Prostate gland (tissue), 2 donors: ENCODE measurements around the gene ERN2. TPM values are rescaled to one million over a fixed set of nuclear protein-coding genes. Genes with fewer than 3 reads are reported as not detected.

ENCODE experiments used
- DNase-seq: peaks from one replicate; pipeline ENCODE4 v3.0.0-alpha.2; 2019; ENCODE audit warnings: low spot score
- H3K27ac ChIP-seq, 2 donors: fragments of 200-600 bp; sonication (generic); 2 replicates each; pipeline ENCODE4 v1.5.1; 2017 to 2019
- H3K27me3 ChIP-seq: fragments of 200-600 bp; sonication (generic); replicated peaks from 2 replicates; pipeline ENCODE4 v1.5.1; 2019; ENCODE audit not compliant: insufficient read depth
- H3K36me3 ChIP-seq, 2 donors: fragments of 200-600 bp; sonication (generic); 1 replicate in 1 of 2; 2 replicates in 1 of 2; pipeline versions ENCODE4 v1.5.1 to v1.8.1; 2017 to 2019
- H3K4me1 ChIP-seq: fragments of 200-600 bp; sonication (generic); replicated peaks from 2 replicates; pipeline ENCODE4 v1.5.1; 2019
- H3K4me3 ChIP-seq, 2 donors: fragments of 200-600 bp; sonication (generic); 2 replicates each; pipeline ENCODE4 v1.5.1; 2017 to 2019
- H3K9me3 ChIP-seq: fragments of 200-600 bp; sonication (generic); 2 replicates; pipeline ENCODE4 v1.5.1; 2017
- CTCF ChIP-seq, 4 experiments: fragments of 200-600 bp in 2 of 4; fragments of 450-650 bp in 2 of 4; sonication (generic) in 2 of 4; IDR thresholded peaks; 1 replicate in 3 of 4; 2 replicates in 1 of 4; pipeline ENCODE4 v1.5.1; 2016 to 2019; ENCODE audit warnings: antibody characterized with exemption in 4 of 4, mild to moderate bottlenecking in 2 of 4, moderate library complexity in 2 of 4
- POLR2A ChIP-seq: fragments of 450-650 bp; IDR thresholded peaks from one replicate; pipeline ENCODE4 v1.6.1; 2016; ENCODE audit warnings: antibody characterized with exemption, mild to moderate bottlenecking
- POLR2AphosphoS5 ChIP-seq: sonication (generic); formaldehyde crosslinking; IDR thresholded peaks from one replicate; pipeline ENCODE4 v1.6.1; 2017; ENCODE audit warnings: antibody characterized with exemption
- WGBS: methylation state at CpG from one replicate; pipeline ENCODE4 v1.1.5; 2018; 5-methylcytosine and 5-hydroxymethylcytosine counted together
- intact Hi-C: fragments of 100-400 bp; cut with DNase I; formaldehyde crosslinking; loops from one replicate; pipeline ENCODE4 v1.14.2; 2022
- total RNA-seq, 2 donors: library from RNA; depleted of rRNA; stranded (reverse); fragments of >200 nt; gene quantifications; one replicate each; pipeline ENCODE4 v1.1.0, GENCODE V29; 2016

The ERN2 gene
- total RNA-seq, 2 donors from 2014 or later: 2.9 to 6.0 TPM

GRCh38 chr16:23694265-23694643 is 18.8 kb downstream of the ERN2 start:
- 98% methylated on average over 4 of the region's 4 CpGs for WGBS
- TF ChIP-seq CTCF (IDR thresholded peaks at IDR 0.05) (no peak), POLR2A (no peak), POLR2AphosphoS5 (no peak)
- intact Hi-C loops: no loop called here
- Histone ChIP-seq H3K27me3 (no peaks in the 10 kb centered on the region), H3K36me3 (peaks cover 0 to 9% of the 10 kb centered on the region in 2 donors), H3K4me1 (no peaks in the 10 kb centered on the region), H3K4me3 (no peak overlapping the region), H3K27ac (no peak overlapping the region), H3K9me3 (no peaks in the 10 kb centered on the region)
- DNase-seq: no peak

- Histone ChIP-seq H3K36me3 (peaks cover 0 to 9% of the 10 kb centered on the region in 2 donors), H3K9me3 (no peaks in the 10 kb centered on the region), H3K27ac (no peak overlapping the region), H3K27me3 (no peaks in the 10 kb centered on the region), H3K4me1 (no peaks in the 10 kb centered on the region), H3K4me3 (no peak overlapping the region)
- no peak for TF ChIP-seq POLR2A
- no peak for TF ChIP-seq CTCF (IDR thresholded peaks at IDR 0.05)
- TF ChIP-seq POLR2AphosphoS5: no peak
- intact Hi-C loops: no loop called here
- 95% methylated on average over 6 of the region's 6 CpGs for WGBS
- no peak for DNase-seq
Observed at GRCh38 chr16:23692190-23692837, 20.7 kb downstream of the ERN2 start.

- TF ChIP-seq CTCF (IDR thresholded peaks at IDR 0.05): no peak
- no peak for TF ChIP-seq POLR2A
- no peak for TF ChIP-seq POLR2AphosphoS5
- intact Hi-C loops: no loop called here
- H3K27ac ChIP-seq: no peak overlapping the region
- 90% methylated on average over 10 of the region's 10 CpGs for WGBS
- H3K4me1 ChIP-seq: no peaks in the 10 kb centered on the region
- H3K36me3 ChIP-seq: peaks cover 0 to 9% of the 10 kb centered on the region in 2 donors
- H3K27me3 ChIP-seq: no peaks in the 10 kb centered on the region
- H3K9me3 ChIP-seq: no peaks in the 10 kb centered on the region
- no peak for DNase-seq
- H3K4me3 ChIP-seq: no peak overlapping the region
Observed at GRCh38 chr16:23691483-23692189, 21.4 kb downstream of the ERN2 start.

- H3K36me3 ChIP-seq: peaks cover 0 to 9% of the 10 kb centered on the region in 2 donors
- WGBS: 91% methylated on average over 25 of the region's 25 CpGs
Observed at GRCh38 chr16:23690771-23691482, 22.1 kb downstream of the ERN2 start.

More at GRCh38 chr16:23690771-23691482, 22.1 kb downstream of the ERN2 start:
- Histone ChIP-seq H3K27ac (no peak overlapping the region), H3K9me3 (no peaks in the 10 kb centered on the region), H3K27me3 (no peaks in the 10 kb centered on the region), H3K4me1 (no peaks in the 10 kb centered on the region), H3K4me3 (no peak overlapping the region)
- intact Hi-C loops: no loop called here
- no peak for TF ChIP-seq POLR2AphosphoS5
- no peak for TF ChIP-seq CTCF (IDR thresholded peaks at IDR 0.05)
- no peak for DNase-seq
